ENCODE data around the gene HM13.
"Not testable (repeated sequence)": the region's sequence is repeated elsewhere in the genome, so short reads cannot be mapped to it uniquely, and the experiment has no call there.

Gene HM13

GRCh38 chr20:31543966-31544598 lies 29.8 kb downstream of the HM13 start:
- no peak for DNase-seq

GRCh38 chr20:31544600-31544999 lies 30.4 kb downstream of the HM13 start:
- no peak for DNase-seq

GRCh38 chr20:31545621-31546040 lies 31.4 kb downstream of the HM13 start:
- DNase-seq: not testable (repeated sequence)

- DNase-seq: peak; percentile 29
Observed at GRCh38 chr20:31547017-31547675, 32.9 kb downstream of the HM13 start.

GRCh38 chr20:31547720-31548298 lies 33.6 kb downstream of the HM13 start:
- no peak for DNase-seq

- no peak for DNase-seq
Observed at GRCh38 chr20:31548820-31549512, 34.7 kb downstream of the HM13 start.

GRCh38 chr20:31549513-31549880 lies 35.3 kb downstream of the HM13 start:
- no peak for DNase-seq

GRCh38 chr20:31550099-31550498 lies 35.9 kb downstream of the HM13 start:
- DNase-seq: no peak

GRCh38 chr20:31551163-31552081 lies 37.2 kb downstream of the HM13 start:
- no peak for DNase-seq

- no peak for DNase-seq
Observed at GRCh38 chr20:31555203-31555775, 41.0 kb downstream of the HM13 start.

- DNase-seq: no peak
Observed at GRCh38 chr20:31559704-31560093, 45.5 kb downstream of the HM13 start.

- peak; percentile 25 for DNase-seq
Observed at GRCh38 chr20:31560094-31560745, 46.0 kb downstream of the HM13 start.

- no peak for DNase-seq
Observed at GRCh38 chr20:31560746-31561598, 46.7 kb downstream of the HM13 start.

GRCh38 chr20:31562241-31562640 lies 48.0 kb downstream of the HM13 start:
- DNase-seq: peak; percentile 77

- no peak for DNase-seq
Observed at GRCh38 chr20:31564284-31564683, 50.0 kb downstream of the HM13 start.

GRCh38 chr20:31565699-31566318 lies 51.6 kb downstream of the HM13 start:
- peak; percentile 52 for DNase-seq

GRCh38 chr20:31566319-31566657 lies 52.0 kb downstream of the HM13 start:
- no peak for DNase-seq

- DNase-seq: peak; percentile 74
Observed at GRCh38 chr20:31566658-31567379, 52.6 kb downstream of the HM13 start.

GRCh38 chr20:31567380-31567720 lies 53.1 kb downstream of the HM13 start:
- DNase-seq: no peak

Data from DMS79 (cell line).